HUES6 (cell line): ENCODE data around the gene KIF3A.

Source experiments
- H3K27ac ChIP-seq: 2 replicates; pipeline ENCODE4 v1.7.0; 2013; ENCODE audit warnings: low read depth, mild to moderate bottlenecking, low read length, inconsistent platforms
- H3K27me3 ChIP-seq: 2 replicates; pipeline ENCODE4 v1.6.1; 2013; ENCODE audit warnings: low read length; ENCODE audit not compliant: control insufficient read depth, insufficient read depth
- H3K36me3 ChIP-seq: 2 replicates; pipeline ENCODE4 v1.6.1; 2013; ENCODE audit warnings: low read length; ENCODE audit not compliant: control insufficient read depth, insufficient read depth
- H3K4me1 ChIP-seq: 2 replicates; pipeline ENCODE4 v1.6.1; 2013; ENCODE audit warnings: low read length; ENCODE audit not compliant: control insufficient read depth, insufficient read depth
- H3K4me3 ChIP-seq: 2 replicates; pipeline ENCODE4 v1.5.1; 2013; ENCODE audit warnings: low read depth, low read length
- H3K9ac ChIP-seq: one replicate; pipeline ENCODE4 v1.6.1; 2013; ENCODE audit warnings: mild to moderate bottlenecking, low read length
- H3K9me3 ChIP-seq: 2 replicates; pipeline ENCODE4 v1.6.1; 2013; ENCODE audit warnings: low read depth, low read length; ENCODE audit not compliant: control insufficient read depth, insufficient read depth

Gene KIF3A

DNA sequence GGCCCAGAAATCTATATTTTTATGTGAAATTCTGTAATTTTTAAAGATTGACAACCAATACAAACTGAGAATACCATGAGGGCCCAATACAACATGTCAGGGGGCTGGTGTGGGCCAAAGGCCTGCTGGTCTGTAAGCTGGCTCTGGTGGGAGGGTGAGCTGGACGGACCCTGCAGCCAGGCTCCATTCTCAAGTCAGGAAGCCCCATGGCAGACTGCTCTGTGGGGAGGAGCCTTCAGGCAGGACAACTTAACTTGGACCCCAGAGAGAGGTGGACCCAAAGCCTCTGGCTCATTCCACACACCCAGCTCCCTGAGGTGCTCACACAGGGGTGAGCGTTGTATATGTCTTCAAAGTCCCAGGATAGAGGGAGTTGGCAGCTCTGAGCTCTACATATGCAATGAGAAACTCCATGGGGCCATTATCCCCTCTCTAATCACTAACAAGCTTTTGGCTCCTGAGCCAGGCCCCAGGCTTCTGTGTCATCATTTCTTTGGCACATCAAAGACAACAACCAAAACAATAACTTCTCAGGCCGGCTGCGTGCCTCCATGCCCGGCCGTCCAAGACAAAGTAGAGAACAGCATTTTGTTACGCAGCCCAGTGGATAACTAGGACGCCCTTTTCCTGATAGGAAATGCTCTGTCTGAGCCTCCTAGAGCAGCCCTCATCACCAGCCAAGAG lies 33.3 kb upstream of the KIF3A start:
- Histone ChIP-seq H3K27me3 (peaks cover 7% of the 10 kb centered on the region), H3K4me1 (peaks cover 23% of the 10 kb centered on the region), H3K36me3 (no peaks in the 10 kb centered on the region), H3K9ac (no peak overlapping the region), H3K27ac (no peak overlapping the region), H3K9me3 (no peaks in the 10 kb centered on the region), H3K4me3 (no peak overlapping the region)

DNA sequence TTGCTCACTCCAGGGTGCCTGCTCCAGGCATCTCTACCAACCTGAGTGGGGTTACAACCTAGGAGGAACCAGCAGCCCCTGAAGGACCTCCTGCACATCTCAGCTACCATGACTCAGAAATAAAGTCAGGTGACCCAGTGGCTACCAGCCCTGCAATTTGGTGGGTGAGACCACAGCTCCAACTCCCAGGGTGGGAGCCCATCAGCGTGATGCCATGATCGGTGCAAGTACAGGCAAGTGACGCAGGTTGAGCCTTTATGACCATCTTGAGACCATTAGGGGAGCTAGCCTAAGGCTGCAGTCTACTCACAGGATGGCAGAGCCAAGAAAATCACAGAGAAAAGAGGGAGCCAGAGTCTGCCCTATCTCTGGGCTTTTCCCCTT lies 31.1 kb upstream of the KIF3A start:
- Histone ChIP-seq H3K36me3 (peaks cover 14% of the 10 kb centered on the region), H3K27ac (no peak overlapping the region), H3K4me1 (peaks cover 21% of the 10 kb centered on the region), H3K27me3 (no peaks in the 10 kb centered on the region), H3K4me3 (no peak overlapping the region), H3K9me3 (no peaks in the 10 kb centered on the region), H3K9ac (no peak overlapping the region)

DNA sequence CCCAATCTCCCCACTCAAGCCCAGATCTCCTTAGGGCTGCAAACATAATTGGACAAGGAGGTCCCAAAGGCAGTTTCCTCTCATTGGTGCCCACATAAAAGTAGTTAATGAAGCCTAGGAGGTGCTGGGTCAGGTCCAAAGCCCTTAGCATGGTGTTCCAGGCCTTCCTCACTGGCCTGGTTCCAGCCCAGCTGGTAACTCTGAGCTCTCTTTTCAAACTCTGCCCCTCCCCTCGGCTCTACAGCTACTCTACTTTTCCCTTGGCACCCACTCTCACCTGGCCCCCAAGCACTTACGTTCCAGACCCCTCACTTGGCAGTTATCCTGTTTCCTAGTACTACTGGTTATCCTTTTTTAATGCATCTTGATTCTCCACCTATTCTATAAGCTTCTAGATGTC lies 29.8 kb upstream of the KIF3A start:
- Histone ChIP-seq H3K27ac (no peak overlapping the region), H3K4me3 (no peak overlapping the region), H3K27me3 (no peaks in the 10 kb centered on the region), H3K4me1 (peaks cover 17% of the 10 kb centered on the region), H3K9me3 (no peaks in the 10 kb centered on the region), H3K36me3 (peaks cover 21% of the 10 kb centered on the region), H3K9ac (no peak overlapping the region)

DNA sequence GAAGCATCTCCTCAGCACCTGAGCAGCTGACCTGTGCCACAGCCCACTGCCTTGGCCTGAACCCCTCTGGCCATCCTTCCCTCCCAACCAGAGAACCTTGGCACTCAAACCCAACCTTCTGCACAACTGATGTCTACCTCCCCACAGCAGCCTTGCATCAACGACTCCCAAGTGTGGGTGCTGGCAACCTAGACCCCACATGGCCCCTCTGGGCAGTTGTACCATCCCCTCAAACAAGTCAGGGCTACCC lies 29.4 kb upstream of the KIF3A start:
- Histone ChIP-seq H3K4me1 (peaks cover 12% of the 10 kb centered on the region), H3K27ac (no peak overlapping the region), H3K9me3 (no peaks in the 10 kb centered on the region), H3K27me3 (no peaks in the 10 kb centered on the region), H3K9ac (no peak overlapping the region), H3K4me3 (no peak overlapping the region), H3K36me3 (peaks cover 21% of the 10 kb centered on the region)

- no peak overlapping the region for H3K9ac ChIP-seq
- peaks cover 8% of the 10 kb centered on the region for H3K4me1 ChIP-seq
- no peaks in the 10 kb centered on the region for H3K27me3 ChIP-seq
- no peak overlapping the region for H3K27ac ChIP-seq
- no peak overlapping the region for H3K4me3 ChIP-seq
- no peaks in the 10 kb centered on the region for H3K9me3 ChIP-seq
- H3K36me3 ChIP-seq = peaks cover 26% of the 10 kb centered on the region
Measured at GRCh38 chr5:132766020-132766805, 28.9 kb upstream of the KIF3A start.

GRCh38 chr5:132765311-132766019 lies 28.1 kb upstream of the KIF3A start:
- H3K4me3 ChIP-seq = no peak overlapping the region
- no peaks in the 10 kb centered on the region for H3K9me3 ChIP-seq
- peaks cover 33% of the 10 kb centered on the region for H3K36me3 ChIP-seq
- no peak overlapping the region for H3K27ac ChIP-seq
- no peaks in the 10 kb centered on the region for H3K27me3 ChIP-seq
- no peak overlapping the region for H3K9ac ChIP-seq
- peaks cover under 1% of the 10 kb centered on the region; the same call in 1 of the 2 replicates for H3K4me1 ChIP-seq

DNA sequence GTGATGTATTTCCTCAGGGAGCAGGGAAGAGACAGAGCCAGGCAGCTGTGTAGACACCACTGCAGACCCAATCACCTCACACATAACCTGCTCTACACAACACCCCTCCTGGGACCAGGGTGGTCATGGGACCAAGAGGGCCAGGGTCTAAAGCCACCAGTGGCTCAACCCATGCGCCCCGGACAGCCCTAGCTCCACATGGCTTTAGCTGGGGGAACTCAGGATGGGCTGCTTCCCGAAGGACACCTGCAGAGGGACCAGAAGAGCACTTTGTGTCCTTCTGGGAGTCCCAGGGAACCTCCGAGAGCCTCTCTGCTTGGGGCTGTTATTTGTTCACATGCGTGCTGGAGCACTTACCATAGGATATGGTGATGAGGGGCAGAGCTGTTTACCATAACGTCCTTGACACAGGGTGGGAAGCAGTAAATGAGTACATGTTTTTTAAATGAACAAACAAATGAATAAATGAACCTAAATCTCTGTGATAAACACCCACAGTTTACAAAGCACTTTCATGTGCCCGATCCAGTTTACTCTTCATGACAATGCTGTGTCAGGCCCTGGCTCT lies 27.4 kb upstream of the KIF3A start:
- peaks cover 36% of the 10 kb centered on the region for H3K36me3 ChIP-seq
- no peaks in the 10 kb centered on the region for H3K4me1 ChIP-seq
- no peaks in the 10 kb centered on the region for H3K9me3 ChIP-seq
- H3K9ac ChIP-seq = no peak overlapping the region
- no peaks in the 10 kb centered on the region for H3K27me3 ChIP-seq
- no peak overlapping the region for H3K4me3 ChIP-seq
- H3K27ac ChIP-seq = no peak overlapping the region

DNA sequence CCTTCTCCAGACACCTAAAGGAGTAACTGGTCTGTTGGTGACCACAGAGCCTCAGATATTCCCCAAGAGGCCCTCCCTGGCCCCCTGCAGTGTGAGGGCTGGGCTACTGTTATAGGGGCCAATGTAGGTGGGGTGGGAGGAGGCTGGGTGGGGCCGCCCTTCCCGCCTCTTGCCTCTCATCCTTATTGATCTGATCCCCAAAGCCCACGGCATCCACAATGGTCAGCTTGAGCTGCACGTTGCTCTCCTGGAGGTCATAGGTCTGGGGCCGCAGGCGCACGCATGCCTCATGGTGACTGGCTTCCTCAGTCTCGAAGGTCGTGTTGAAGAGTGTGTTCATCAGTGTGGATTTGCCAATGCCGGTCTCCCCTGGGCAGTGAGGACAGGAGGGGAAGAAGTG lies 26.7 kb upstream of the KIF3A start:
- H3K36me3 ChIP-seq = peaks cover 43% of the 10 kb centered on the region
- H3K9ac ChIP-seq = no peak overlapping the region

DNA sequence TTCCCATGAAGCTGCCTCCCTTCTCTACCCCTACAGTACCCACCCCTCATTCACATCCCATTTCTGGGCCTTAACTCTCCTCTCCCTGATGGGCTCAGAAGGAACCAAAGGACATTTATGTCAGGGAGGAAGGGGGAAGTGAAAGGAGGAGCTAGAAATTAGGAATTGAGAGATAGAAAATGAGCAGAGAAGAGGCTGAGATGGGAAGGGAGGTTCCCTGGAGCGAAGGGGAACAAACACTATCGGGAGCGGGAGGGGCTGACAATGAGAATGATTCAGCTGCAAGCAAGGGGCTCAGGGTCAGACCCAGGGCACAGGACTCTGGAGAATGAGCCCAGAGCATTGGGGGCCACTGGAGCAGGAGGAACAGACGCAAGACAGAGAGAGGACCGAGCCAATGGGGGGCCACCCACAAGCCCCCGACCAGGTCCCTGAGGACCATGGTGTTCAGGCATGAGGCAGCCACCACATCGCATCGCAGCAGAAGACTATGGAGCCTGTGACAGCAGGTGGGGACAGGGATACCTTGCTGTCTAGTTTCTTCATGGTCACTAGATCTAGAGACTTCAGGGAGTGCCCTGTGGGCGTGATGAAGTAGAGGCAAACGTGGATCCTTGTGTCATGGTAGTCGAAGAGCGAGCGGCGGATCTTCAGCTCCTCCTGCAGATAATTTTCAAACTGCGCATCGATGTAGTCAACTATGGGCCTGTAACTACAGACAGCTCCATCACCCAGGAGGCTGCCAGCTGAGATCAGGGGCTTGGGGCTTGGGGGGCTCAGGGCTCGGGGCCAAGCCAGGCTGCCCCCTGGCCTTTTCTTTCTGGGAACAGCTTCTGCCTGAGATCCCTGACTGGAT lies 26.1 kb upstream of the KIF3A start:
- no peaks in the 10 kb centered on the region for H3K27me3 ChIP-seq
- peaks cover 45% of the 10 kb centered on the region for H3K36me3 ChIP-seq
- no peaks in the 10 kb centered on the region for H3K9me3 ChIP-seq
- no peak overlapping the region for H3K4me3 ChIP-seq
- H3K27ac ChIP-seq = no peak overlapping the region
- no peaks in the 10 kb centered on the region for H3K4me1 ChIP-seq
- H3K9ac ChIP-seq = no peak overlapping the region

More for the DNA sequence above, 26.7 kb upstream of the KIF3A start:
- no peak overlapping the region for H3K4me3 ChIP-seq
- H3K27me3 ChIP-seq = no peaks in the 10 kb centered on the region
- no peaks in the 10 kb centered on the region for H3K4me1 ChIP-seq
- H3K27ac ChIP-seq = no peak overlapping the region
- no peaks in the 10 kb centered on the region for H3K9me3 ChIP-seq

DNA sequence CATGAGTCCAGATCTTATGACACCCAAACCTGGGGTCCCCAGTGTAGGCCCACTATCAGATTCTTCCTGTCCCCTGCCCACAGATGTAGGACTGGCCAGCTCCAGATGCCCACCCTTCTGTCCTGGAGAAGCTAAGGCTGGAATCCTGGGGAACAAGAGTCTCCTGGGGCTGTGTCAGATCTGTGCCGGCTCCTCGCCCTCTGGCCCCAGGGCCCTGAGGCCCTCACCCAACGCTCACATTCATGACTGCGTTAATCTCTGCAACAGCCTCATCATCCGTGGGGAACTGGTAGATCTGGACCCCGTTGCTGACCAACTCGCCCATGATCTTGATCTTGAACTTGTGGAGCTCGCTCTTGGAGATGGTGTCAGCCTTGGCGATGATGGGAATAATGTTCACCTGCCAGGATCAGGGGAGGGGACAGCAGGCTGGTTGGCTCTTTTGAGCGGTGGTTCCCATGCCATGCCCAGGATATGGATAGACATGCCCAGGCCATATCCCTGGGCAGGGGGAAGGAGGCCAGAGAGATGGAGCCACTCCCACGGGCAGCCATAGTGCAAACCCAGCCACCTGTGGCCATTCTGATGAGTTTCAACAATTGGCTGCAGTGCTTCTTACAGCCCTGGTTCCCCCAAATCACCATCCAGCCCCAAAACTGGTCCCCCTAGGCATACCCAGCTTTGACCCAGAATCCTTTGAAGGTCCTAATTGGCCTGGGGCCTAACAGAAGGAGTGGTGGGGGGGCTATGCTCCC lies 25.1 kb upstream of the KIF3A start:
- H3K27me3 ChIP-seq = no peaks in the 10 kb centered on the region
- no peak overlapping the region for H3K4me3 ChIP-seq
- no peak overlapping the region for H3K9ac ChIP-seq
- peaks cover 45% of the 10 kb centered on the region for H3K36me3 ChIP-seq
- H3K27ac ChIP-seq = no peak overlapping the region
- no peaks in the 10 kb centered on the region for H3K4me1 ChIP-seq
- H3K9me3 ChIP-seq = no peaks in the 10 kb centered on the region
